Kidney (tissue), 14 donors: Measurements from ENCODE around the gene RAB28. TPM values are rescaled to one million over a fixed set of nuclear protein-coding genes. Genes with fewer than 3 reads are reported as not detected.

Experiments
- DNase-seq, 5 donors: peaks; one replicate each; pipeline ENCODE4 v3.0.0-alpha.2; 2013 to 2020
- FAIRE-seq: peaks from 2 replicates; lab custom pipeline; 2012; peaks lifted over from hg19 to GRCh38; lab: Jason Lieb, UNC
- H3K27ac ChIP-seq, 2 donors: one replicate each; pipeline ENCODE4 v1.7.0; 2013; ENCODE audit warnings: low read depth in 2 of 2, low read length in 2 of 2, inconsistent platforms in 1 of 2
- H3K27me3 ChIP-seq: one replicate; pipeline ENCODE4 v1.7.1; 2013; ENCODE audit warnings: low read length, inconsistent platforms; ENCODE audit not compliant: control insufficient read depth, insufficient read depth
- H3K36me3 ChIP-seq, 3 donors: one replicate each; pipeline versions ENCODE4 v1.7.0 to v1.7.1; 2013; ENCODE audit warnings: low read length in 3 of 3, control low read depth in 1 of 3, inconsistent platforms in 1 of 3; ENCODE audit not compliant: insufficient read depth in 3 of 3, control insufficient read depth in 2 of 3
- H3K4me1 ChIP-seq, 3 donors: one replicate each; pipeline versions ENCODE4 v1.7.0 to v1.7.1; 2013; ENCODE audit warnings: low read length in 3 of 3, inconsistent platforms in 1 of 3, low read depth in 1 of 3; ENCODE audit not compliant: control insufficient read depth in 2 of 3, insufficient read depth in 2 of 3
- H3K4me3 ChIP-seq, 3 donors: one replicate each; pipeline versions ENCODE4 v1.7.0 to v1.8.1; 2013; ENCODE audit warnings: low read length in 3 of 3, control low read depth in 1 of 3, inconsistent platforms in 1 of 3
- H3K9ac ChIP-seq, 3 donors: one replicate each; pipeline versions ENCODE4 v1.7.0 to v1.7.1; 2013; ENCODE audit warnings: low read length in 3 of 3, control low read depth in 1 of 3, inconsistent platforms in 1 of 3
- H3K9me3 ChIP-seq, 3 donors: one replicate each; pipeline versions ENCODE4 v1.7.0 to v1.7.1; 2013; ENCODE audit warnings: low read length in 3 of 3, control low read depth in 1 of 3, inconsistent platforms in 1 of 3; ENCODE audit not compliant: control insufficient read depth in 2 of 3, insufficient read depth in 1 of 3
- CTCF ChIP-seq: IDR thresholded peaks from 3 replicates; pipeline ENCODE4 v1.5.1; 2012; ENCODE audit warnings: mild to moderate bottlenecking, moderate library complexity, borderline replicate concordance; ENCODE audit not compliant: insufficient read depth; ENCODE audit errors: extremely low read depth
- intact Hi-C: fragments of 100-400 bp; cut with DNase I; formaldehyde crosslinking; loops from one replicate; pipeline ENCODE4 v1.11.1; 2022
- polyA plus RNA-seq: library from polyadenylated mRNA; stranded (reverse); fragments of 350-450 nt; fragmentation: Illumina TruSeq; extraction: RNeasy Lipid Tissue Mini Kit (QIAGEN cat#74804); gene quantifications from one replicate; pipeline ENCODE4 v1.2.3, GENCODE V29; 2014; ENCODE audit warnings: low read depth, low replicate concordance; ENCODE audit not compliant: insufficient read depth
- total RNA-seq: library from RNA; stranded (reverse); fragmentation: NEBNext Ultra II Directional; extraction: Animal tissue kit (Norgen Biotek cat#: 25700); gene quantifications from one replicate; pipeline ENCODE4 v1.2.1, GENCODE V29; 2021
- donor health status: control.
- donor health status: control.
- donor health status: control.
- donor health status: control.
- donor health status: control.
- donor health status: DM: yes; HTN: yes; CAD: no.
- donor health status: Normal renal cell carcinoma (clear cell type).

Gene RAB28
- total and polyA plus RNA-seq, 2 donors from 2014 or later: 16.2 to 19.1 TPM

- Histone ChIP-seq H3K9me3 (peaks cover 0 to 6% (median 0%) of the 10 kb centered on the region in 3 donors), H3K27ac (no peak overlapping the region), H3K4me1 (no peaks in the 10 kb centered on the region), H3K27me3 (no peaks in the 10 kb centered on the region), H3K9ac (no peak overlapping the region), H3K4me3 (no peak overlapping the region), H3K36me3 (no peaks in the 10 kb centered on the region)
- DNase-seq (no peak), FAIRE-seq (no peak)
- intact Hi-C loops: no loop called here
- no peak for TF ChIP-seq CTCF
These were observed 128.8 kb downstream of the RAB28 start for GRCh38 chr4:13355111-13355880.

- Histone ChIP-seq H3K27me3 (no peaks in the 10 kb centered on the region), H3K27ac (no peak overlapping the region), H3K9ac (no peak overlapping the region), H3K36me3 (no peaks in the 10 kb centered on the region), H3K4me3 (no peak overlapping the region), H3K9me3 (peaks cover 0 to 6% (median 0%) of the 10 kb centered on the region in 3 donors), H3K4me1 (no peaks in the 10 kb centered on the region)
- no peak for FAIRE-seq
- TF ChIP-seq CTCF: no peak
- no peak for DNase-seq
- intact Hi-C loops: no loop called here
These were observed 135.0 kb downstream of the RAB28 start for GRCh38 chr4:13349096-13349495.

- no peak overlapping the region for H3K27ac ChIP-seq
- H3K27me3 ChIP-seq: no peaks in the 10 kb centered on the region
- no peak overlapping the region for H3K9ac ChIP-seq
- FAIRE-seq (no peak), DNase-seq (no peak)
- no peaks in the 10 kb centered on the region for H3K4me1 ChIP-seq
- H3K4me3 ChIP-seq: no peak overlapping the region
- TF ChIP-seq CTCF: no peak
- intact Hi-C loops: no loop called here
- no peaks in the 10 kb centered on the region for H3K36me3 ChIP-seq
- H3K9me3 ChIP-seq: peaks cover 0 to 6% (median 0%) of the 10 kb centered on the region in 3 donors
These were observed 135.9 kb downstream of the RAB28 start for GRCh38 chr4:13348216-13348615.
